ENCODE results near the gene SETX. TPM values are rescaled to one million over a fixed set of nuclear protein-coding genes. Genes with fewer than 3 reads are reported as not detected.

SETX gene
- total and polyA plus RNA-seq, 10 of the 15 experiments (the other 5 are each of a cell fraction or from before 2014, with no cell fraction given): 15.8 to 75.7 (median 37.0) TPM

- TF ChIP-seq CEBPZ (IDR thresholded peaks at IDR 0.05; ENCODE audit: low read depth, low read length) (no peak), RBBP5 (conservative IDR thresholded peaks at IDR 0.05) (no peak), SRF (IDR thresholded peaks at IDR 0.05; ENCODE audit: low read depth in 2 of 2, low read length in 2 of 2) (no peak)
Observed at GRCh38 chr9:132390966-132391365, 36.2 kb upstream of the SETX start (continued).

GRCh38 chr9:132387133-132387532 is 32.3 kb upstream of the SETX start:
- TF ChIP-seq PML (IDR thresholded peaks at IDR 0.05; ENCODE audit: low read length): no peak
- no peak for DNase-seq (ENCODE audit: low read depth, low spot score)
- Histone ChIP-seq H3K27ac (ENCODE audit: control insufficient read depth, insufficient read depth) (no peak overlapping the region), H2AFZ (ENCODE audit: control insufficient read depth, low read depth, low read length) (no peak overlapping the region), H3K9me3 (replicated peaks; ENCODE audit: control insufficient read depth, insufficient read depth, low read length) (no peaks in the 10 kb centered on the region), H3K4me2 (ENCODE audit: control insufficient read depth, insufficient read depth) (no peak overlapping the region), H3K27me3 (replicated peaks in 1 of 2; ENCODE audit: control insufficient read depth in 2 of 2, insufficient read depth in 2 of 2, low read length in 1 of 2) (no peaks in the 10 kb centered on the region), H3K4me1 (ENCODE audit: control insufficient read depth, insufficient read depth, low read length) (peaks cover 29% of the 10 kb centered on the region), H3K79me2 (ENCODE audit: control insufficient read depth, insufficient read depth, low read length) (no peaks in the 10 kb centered on the region; the same call in none of the 2 replicates), H4K20me1 (ENCODE audit: control insufficient read depth, insufficient read depth) (no peaks in the 10 kb centered on the region), H3K4me3 (no peak overlapping the region), H3K36me3 (ENCODE audit: control insufficient read depth in 2 of 2, insufficient read depth in 2 of 2, low read length in 1 of 2) (peaks cover 20 to 21% of the 10 kb centered on the region in 2 experiments), H3K9ac (ENCODE audit: control insufficient read depth, insufficient read depth, low read length) (no peak overlapping the region)
- POLR2A ChIA-PET: no interaction called here
- SMC1A ChIA-PET (ENCODE audit: uncharacterized antibody, unreplicated experiment): no interaction called here
- CTCF ChIA-PET: no interaction called here
- intact Hi-C loops (cut with micrococcal nuclease; ENCODE audit: unreplicated experiment) (no loop called here), in situ Hi-C loops (cut with MboI) (no loop called here)
- no peak for FAIRE-seq
- WGBS (ENCODE audit: insufficient coverage, insufficient replicate concordance, low lambda C conversion rate, missing lambda C conversion rate): 100% methylated on average over 7 of the region's 7 CpGs
- no peak for ATAC-seq
- BruUV-seq (replicated peaks): no TSS peak
- RAD21 ChIA-PET (ENCODE audit: unreplicated experiment): no interaction called here

All from GM12878 (cell line).